Lower leg skin (tissue), 4 donors: ENCODE results near the gene ZSCAN12. TPM values are rescaled to one million over a fixed set of nuclear protein-coding genes. Genes with fewer than 3 reads are reported as not detected.

Experiments used
- DNase-seq, 2 donors: peaks; one replicate each; pipeline ENCODE4 v3.0.0-alpha.2; 2019; ENCODE audit warnings: low spot score in 2 of 2
- H3K4me3 ChIP-seq: fragments of 200-600 bp; sonication (generic); 2 replicates; pipeline ENCODE4 v1.5.1; 2017; ENCODE audit warnings: mild to moderate bottlenecking, low read depth; ENCODE audit not compliant: poor library complexity, severe bottlenecking
- CTCF ChIP-seq, 3 donors: fragments of 450-650 bp; IDR thresholded peaks; one replicate each; pipeline ENCODE4 v1.5.1; 2016; ENCODE audit warnings: antibody characterized with exemption in 3 of 3, mild to moderate bottlenecking in 3 of 3, moderate library complexity in 2 of 3
- POLR2A ChIP-seq, 2 donors: fragments of 450-650 bp; IDR thresholded peaks; one replicate each; pipeline ENCODE4 v1.6.1; 2016 to 2017; ENCODE audit warnings: antibody characterized with exemption in 2 of 2, mild to moderate bottlenecking in 1 of 2, moderate library complexity in 1 of 2
- WGBS, 2 donors: methylation state at CpG; one replicate each; pipeline ENCODE4 v1.1.5; 2018; 5-methylcytosine and 5-hydroxymethylcytosine counted together
- intact Hi-C: fragments of 100-400 bp; cut with DNase I; formaldehyde crosslinking; loops from one replicate; pipeline ENCODE4 v1.15.0; 2023; ENCODE audit warnings: low total_unique reads
- total RNA-seq, 4 donors: library from RNA; depleted of rRNA; stranded (reverse); fragments of >200 nt; gene quantifications; one replicate each; pipeline ENCODE4 v1.1.0, GENCODE V29; 2016

ZSCAN12 gene
- total RNA-seq, 4 donors from 2014 or later: 2.7 to 5.5 (median 4.0) TPM

GRCh38 chr6:28336284-28337120, 63.0 kb downstream of the ZSCAN12 start:
- no peak for DNase-seq
- peak overlapping the region; percentile 84 for H3K4me3 ChIP-seq
- 8 to 13% methylated on average over 24 of the region's 24 CpGs for WGBS, 2 donors
- intact Hi-C loops: no loop called here
- no peak for TF ChIP-seq CTCF (IDR thresholded peaks at IDR 0.05)

- H3K4me3 ChIP-seq: peak within 1 kb of the TSS; percentile 84
- DNase-seq: peak; percentile 96 to 99
- WGBS, 2 donors: 0 to 1% methylated on average over 27 to 35 of the region's 35 CpGs
- intact Hi-C loops: no loop called here
- TF ChIP-seq CTCF (IDR thresholded peaks at IDR 0.05) (no peak), POLR2A (IDR thresholded peaks at IDR 0.05) (peak in 1 of 2 donors; percentile 22)
Measured at GRCh38 chr6:28335564-28336283, 63.8 kb downstream of the ZSCAN12 start, which contains the start of gene ZSCAN31. Gene ZSCAN31, minus strand, starts transcription at chr6:28336148. Its CDS starts 6,465 bp downstream, at chr6:28329683.

- TF ChIP-seq POLR2A (IDR thresholded peaks at IDR 0.05) (no peak), CTCF (IDR thresholded peaks at IDR 0.05) (no peak)
- no peak for DNase-seq
- 30 to 40% methylated on average over 12 of the region's 12 CpGs for WGBS, 2 donors
- intact Hi-C loops: no loop called here
- H3K4me3 ChIP-seq: peak overlapping the region; percentile 84
Measured at GRCh38 chr6:28335040-28335563, 64.4 kb downstream of the ZSCAN12 start.

GRCh38 chr6:28334286-28335039, 65.1 kb downstream of the ZSCAN12 start:
- DNase-seq: no peak
- 70 to 77% methylated on average over 7 of the region's 7 CpGs for WGBS, 2 donors
- intact Hi-C loops: no loop called here
- TF ChIP-seq POLR2A (IDR thresholded peaks at IDR 0.05) (no peak), CTCF (IDR thresholded peaks at IDR 0.05) (no peak)
- no peak overlapping the region for H3K4me3 ChIP-seq

GRCh38 chr6:28333599-28334018, 65.9 kb downstream of the ZSCAN12 start:
- no peak overlapping the region for H3K4me3 ChIP-seq
- 85 to 87% methylated on average over 1 of the region's 1 CpG for WGBS, 2 donors
- intact Hi-C loops: no loop called here
- DNase-seq: no peak
- TF ChIP-seq CTCF (IDR thresholded peaks at IDR 0.05) (no peak), POLR2A (IDR thresholded peaks at IDR 0.05) (no peak)
